A673 (cell line): ENCODE measurements around the gene SPATA21. TPM values are rescaled to one million over a fixed set of nuclear protein-coding genes. Genes with fewer than 3 reads are reported as not detected.
A peak's percentile ranks its signal among the peaks of the same experiment; 100 is the strongest.

ENCODE experiments used
- BruUV-seq: library from RNA; stranded (reverse); fragments of 400-500 nt; replicated peaks from 2 replicates; lab custom pipeline; 2021; lab: Mats Ljungman, UMichigan
- CTCF ChIA-PET: fragments of 300-600 bp; sonication (Branson Sonifier 250); formaldehyde crosslinking; loops from one replicate; lab custom pipeline; 2022; ENCODE audit warnings: antibody characterized with exemption; lab: Charles Lee
- POLR2A ChIA-PET: fragments of 300-600 bp; sonication (Branson Sonifier 250); formaldehyde crosslinking; loops from one replicate; lab custom pipeline; 2022; ENCODE audit warnings: antibody characterized with exemption; ENCODE audit not compliant: low non-redundant PET; lab: Charles Lee
- DNase-seq: peaks from one replicate; pipeline ENCODE4 v3.0.0-alpha.2; 2015; ENCODE audit warnings: low spot score
- H3K27ac ChIP-seq: fragments of 200-600 bp; sonication (generic); 2 replicates; pipeline ENCODE4 v1.5.1; 2016; ENCODE audit warnings: mixed run types, low read depth, mild to moderate bottlenecking, mixed read lengths, antibody characterized with exemption, low read length; ENCODE audit not compliant: poor library complexity, severe bottlenecking
- H3K27me3 ChIP-seq: fragments of 200-600 bp; sonication (generic); replicated peaks from 2 replicates; pipeline ENCODE4 v1.6.1; 2017; ENCODE audit warnings: mixed run types, low read depth, mild to moderate bottlenecking, mixed read lengths, antibody characterized with exemption, low read length; ENCODE audit not compliant: insufficient read depth, poor library complexity
- H3K36me3 ChIP-seq: fragments of 200-600 bp; sonication (generic); 2 replicates; pipeline ENCODE4 v1.6.1; 2016; ENCODE audit warnings: mixed run types, mild to moderate bottlenecking, mixed read lengths, antibody characterized with exemption, low read length; ENCODE audit not compliant: insufficient read depth, poor library complexity, severe bottlenecking
- H3K4me1 ChIP-seq: fragments of 200-600 bp; sonication (generic); 2 replicates; pipeline ENCODE4 v1.6.1; 2017; ENCODE audit warnings: mixed run types, mild to moderate bottlenecking, mixed read lengths, antibody characterized with exemption, low read length; ENCODE audit not compliant: insufficient read depth, poor library complexity, severe bottlenecking
- H3K4me3 ChIP-seq: fragments of 200-600 bp; sonication (generic); 2 replicates; pipeline ENCODE4 v1.5.1; 2016; ENCODE audit warnings: low read depth, mixed run types, mild to moderate bottlenecking, mixed read lengths, low read length; ENCODE audit not compliant: poor library complexity, severe bottlenecking
- H3K9me3 ChIP-seq: fragments of 200-600 bp; sonication (generic); 2 replicates; pipeline ENCODE4 v1.6.1; 2016; ENCODE audit warnings: mixed run types, low read depth, mild to moderate bottlenecking, mixed read lengths, antibody characterized with exemption, low read length; ENCODE audit not compliant: poor library complexity, severe bottlenecking
- CTCF ChIP-seq: fragments of 300-800, 200-600 bp; sonication (generic); conservative IDR thresholded peaks from 2 replicates; pipeline ENCODE4 v1.5.1; 2017; ENCODE audit warnings: low read depth, mild to moderate bottlenecking, antibody characterized with exemption, low read length, moderate library complexity, mixed read lengths
- EZH2 ChIP-seq: fragments of 200-600 bp; sonication (generic); IDR thresholded peaks from 2 replicates; pipeline ENCODE4 v1.6.1; 2017; ENCODE audit warnings: borderline replicate concordance, low read depth, mild to moderate bottlenecking, mixed read lengths, antibody characterized with exemption, low read length; ENCODE audit not compliant: poor library complexity, severe bottlenecking
- intact Hi-C: fragments of 100-400 bp; cut with micrococcal nuclease; formaldehyde crosslinking; loops from one replicate; pipeline ENCODE4 v1.10.0; 2022; ENCODE audit not compliant: unreplicated experiment
- total RNA-seq: library from RNA; stranded (reverse); gene quantifications from 2 replicates; pipeline ENCODE4 v1.2.3, GENCODE V29; 2021

The SPATA21 gene
- total RNA-seq, 1 experiment from 2014 or later = not detected

GRCh38 chr1:16369821-16370220 is 67.4 kb downstream of the SPATA21 start:
- Histone ChIP-seq H3K36me3 (no peaks in the 10 kb centered on the region), H3K4me1 (peaks cover 18% of the 10 kb centered on the region), H3K9me3 (no peaks in the 10 kb centered on the region), H3K27ac (no peak overlapping the region), H3K4me3 (no peak overlapping the region), H3K27me3 (no peaks in the 10 kb centered on the region)
- DNase-seq = no peak
- intact Hi-C loops = loop anchor here (10.0 kb wide), 2 partner anchors 125 to 165 kb away; no protein-coding TSS in a partner anchor
- BruUV-seq = no TSS peak
- CTCF ChIA-PET = no interaction called here
- POLR2A ChIA-PET = interaction anchor here (0.6 kb wide), 1 partner anchor 11 kb away, joined by 3 read pairs; no protein-coding TSS in a partner anchor
- TF ChIP-seq CTCF (no peak), EZH2 (no peak)

DNA sequence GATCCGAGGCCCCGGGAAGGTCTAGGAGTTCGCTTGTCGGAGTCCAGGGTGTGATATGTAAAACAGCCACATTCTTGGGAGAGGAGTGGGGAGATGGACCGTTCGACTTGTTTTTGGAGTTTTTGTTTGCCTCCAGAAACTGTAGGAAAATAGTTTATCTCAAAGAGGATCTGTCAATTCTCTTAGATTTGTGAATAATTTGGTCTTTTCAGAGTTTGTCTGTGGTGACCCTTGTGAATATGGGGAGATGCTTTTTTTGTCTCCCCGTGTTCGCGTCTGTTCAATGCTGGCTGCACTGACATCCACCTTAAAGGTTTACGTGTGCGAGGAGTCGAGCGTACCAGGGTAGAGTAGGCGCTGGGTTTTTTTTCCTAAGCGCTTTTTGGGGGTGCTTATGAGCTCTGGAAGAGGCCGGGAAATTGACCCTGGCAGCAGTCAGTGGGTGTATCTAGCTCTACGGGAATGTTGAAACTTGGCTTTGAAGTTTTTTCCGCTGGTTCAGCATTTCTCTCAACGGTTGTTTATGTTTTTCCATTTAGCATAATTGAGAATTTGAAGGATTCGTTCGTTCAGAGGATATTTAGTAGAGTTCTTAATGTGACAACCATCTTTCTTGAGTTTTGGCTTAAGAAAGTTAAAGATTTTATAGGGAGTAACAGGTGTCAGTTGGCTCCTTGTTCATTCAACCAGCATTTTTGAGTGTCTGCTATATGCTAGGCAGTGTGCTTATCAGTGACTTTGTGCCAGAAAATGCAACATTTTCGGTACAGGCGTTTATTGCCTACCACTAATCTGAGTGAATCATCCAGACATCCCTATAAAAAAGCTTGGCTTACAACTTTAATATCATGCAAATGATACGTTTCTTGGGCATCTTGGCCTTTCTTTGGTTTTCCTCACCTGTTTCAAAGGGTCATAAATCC is 69.0 kb downstream of the SPATA21 start:
- no peaks in the 10 kb centered on the region for H3K27me3 ChIP-seq
- H3K36me3 ChIP-seq = no peaks in the 10 kb centered on the region
- BruUV-seq = TSS peak; percentile 39
- intact Hi-C loops = loop anchor here (10.0 kb wide), 2 partner anchors 123 to 163 kb away; no protein-coding TSS in a partner anchor
- H3K4me1 ChIP-seq = peaks cover 10% of the 10 kb centered on the region
- no peak for DNase-seq
- H3K27ac ChIP-seq = peak overlapping the region; percentile 93
- ChIA-PET POLR2A (no interaction called here), CTCF (interaction anchor here (0.5 kb wide), 1 partner anchor 553 kb away, joined by 6 read pairs; no protein-coding TSS in a partner anchor)
- peak overlapping the region; percentile 87 for H3K4me3 ChIP-seq
- TF ChIP-seq EZH2 = no peak
- TF ChIP-seq CTCF = no peak
- H3K9me3 ChIP-seq = no peaks in the 10 kb centered on the region

DNA sequence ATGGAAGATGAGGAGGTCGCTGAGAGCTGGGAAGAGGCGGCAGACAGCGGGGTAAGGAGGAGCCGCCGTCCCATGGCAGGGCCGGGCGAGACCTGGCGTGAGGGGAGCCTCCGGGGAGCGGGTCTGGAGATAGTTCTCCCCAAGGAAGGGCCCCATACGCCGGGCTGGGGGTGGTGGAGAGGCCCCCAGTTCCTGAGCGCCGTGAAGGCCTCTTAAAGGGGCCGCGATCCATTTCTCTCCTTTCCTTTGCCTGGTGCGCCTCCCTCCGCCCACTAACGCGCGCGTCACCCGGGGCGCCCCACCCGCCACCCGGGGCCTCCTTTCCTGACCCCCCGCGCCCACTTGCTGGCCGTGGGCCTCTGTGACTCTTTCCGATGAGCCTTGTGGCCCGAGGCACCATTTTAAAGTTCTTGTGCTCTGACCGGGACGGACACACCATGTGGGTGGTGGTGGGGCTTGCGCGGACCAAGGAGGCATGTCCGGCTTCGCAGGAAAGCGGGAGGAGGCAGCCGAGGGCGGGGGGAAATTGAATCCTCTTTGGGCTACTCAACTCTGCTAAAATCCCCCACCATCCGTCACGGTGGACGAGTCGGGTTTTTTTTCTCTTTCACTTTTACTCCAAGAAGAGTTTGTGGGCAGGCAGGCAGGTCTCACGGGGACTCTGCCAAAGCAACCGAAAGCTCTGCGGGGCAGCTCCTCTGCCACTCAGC is 69.8 kb downstream of the SPATA21 start:
- ChIA-PET CTCF (interaction anchor here (0.5 kb wide), 1 partner anchor 552 kb away, joined by 6 read pairs; no protein-coding TSS in a partner anchor), POLR2A (no interaction called here)
- peak overlapping the region; percentile 93 for H3K27ac ChIP-seq
- BruUV-seq = no TSS peak
- TF ChIP-seq EZH2 (no peak), CTCF (peak; percentile 28; the same call in 1 of the 2 replicates)
- peak overlapping the region; percentile 87 for H3K4me3 ChIP-seq
- peaks cover 10% of the 10 kb centered on the region for H3K4me1 ChIP-seq
- H3K27me3 ChIP-seq = no peaks in the 10 kb centered on the region
- intact Hi-C loops = loop anchor here (10.0 kb wide), 2 partner anchors 123 to 163 kb away; no protein-coding TSS in a partner anchor
- DNase-seq = peak; percentile 83
- H3K9me3 ChIP-seq = no peaks in the 10 kb centered on the region
- no peaks in the 10 kb centered on the region for H3K36me3 ChIP-seq
